ENCODE results near the gene COPA.

- TF ChIP-seq CTCF (IDR thresholded peaks at IDR 0.05) (no peak), POLR2A (IDR thresholded peaks at IDR 0.05) (no peak)
Measured at GRCh38 chr1:160264795-160265307, 78.2 kb downstream of the COPA start.
